Fibroblast of mammary gland (primary cell): Measurements from ENCODE around the gene DSCAML1.

ENCODE experiments used
- DNase-seq: peaks from one replicate; pipeline ENCODE4 v3.0.0-alpha.2; 2010; ENCODE audit warnings: low read depth
- H3K4me3 ChIP-seq: 2 replicates; pipeline ENCODE4 v1.5.1; 2011; ENCODE audit warnings: low read depth, mild to moderate bottlenecking, low read length, moderate library complexity; ENCODE audit not compliant: control insufficient read depth
- CTCF ChIP-seq: conservative IDR thresholded peaks from 2 replicates; pipeline ENCODE4 v1.5.1; 2011; ENCODE audit warnings: low read depth, low read length, inconsistent platforms; ENCODE audit not compliant: control insufficient read depth, insufficient read depth

Gene DSCAML1

DNA sequence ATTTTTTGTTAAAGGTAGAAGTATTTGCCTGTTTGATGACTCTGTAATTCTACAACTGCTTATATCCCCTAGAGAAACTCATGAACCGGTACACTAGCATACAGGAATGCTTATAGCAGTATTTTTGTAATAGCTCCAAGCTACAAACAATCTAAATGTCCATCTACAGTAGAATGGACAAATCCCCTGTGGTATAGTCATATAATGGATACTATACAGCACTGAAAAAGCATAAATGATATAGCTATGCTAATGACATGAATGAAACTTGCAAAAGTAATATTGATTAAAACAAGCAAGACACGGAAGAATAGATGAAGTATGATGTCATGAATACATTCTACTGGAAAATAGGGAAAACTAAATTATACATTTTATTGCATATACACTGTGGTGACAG is 326.4 kb downstream of the DSCAML1 start:
- TF ChIP-seq CTCF = no peak
- no peak overlapping the region for H3K4me3 ChIP-seq
- no peak for DNase-seq

DNA sequence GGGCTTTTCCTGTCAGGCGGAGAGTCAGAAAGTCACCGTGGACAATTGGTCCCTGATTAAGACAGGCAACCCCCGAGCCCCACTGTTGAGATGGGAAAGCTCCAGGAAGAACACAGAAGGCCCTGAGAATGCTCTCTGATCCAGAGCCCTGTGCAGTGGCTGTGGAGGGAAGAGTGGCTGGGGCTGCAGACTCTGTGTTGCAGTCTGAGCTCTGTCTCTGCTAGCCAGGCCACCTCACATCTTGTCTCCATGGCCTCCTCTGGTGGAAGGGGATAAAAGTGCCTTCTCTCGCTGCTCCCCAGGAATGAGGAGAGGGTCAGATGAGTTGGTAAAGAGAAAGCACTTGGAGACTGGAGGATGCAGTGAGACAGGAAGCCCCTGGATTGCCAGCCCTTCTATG is 328.1 kb downstream of the DSCAML1 start:
- H3K4me3 ChIP-seq = no peak overlapping the region
- TF ChIP-seq CTCF = no peak

DNA sequence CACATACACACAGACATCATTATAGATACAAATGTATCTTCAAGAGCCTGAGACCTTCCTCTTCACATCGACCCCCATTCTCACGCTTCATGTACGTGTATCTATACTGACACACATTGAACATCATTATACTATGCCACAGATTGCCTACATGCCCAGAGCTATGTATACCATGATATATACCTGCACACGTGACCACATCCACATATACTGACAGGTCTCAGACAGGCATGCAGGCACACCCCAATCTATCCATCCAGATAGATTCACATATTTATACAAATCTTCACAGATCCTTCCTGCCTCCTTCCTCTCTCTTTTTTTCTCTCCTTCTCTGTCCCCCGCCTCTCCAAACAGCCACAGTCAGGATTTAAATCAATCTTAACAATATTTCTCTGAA is 329.2 kb downstream of the DSCAML1 start:
- DNase-seq = no peak
- TF ChIP-seq CTCF = no peak

More for the DNA sequence above, 328.1 kb downstream of the DSCAML1 start:
- no peak for DNase-seq

DNA sequence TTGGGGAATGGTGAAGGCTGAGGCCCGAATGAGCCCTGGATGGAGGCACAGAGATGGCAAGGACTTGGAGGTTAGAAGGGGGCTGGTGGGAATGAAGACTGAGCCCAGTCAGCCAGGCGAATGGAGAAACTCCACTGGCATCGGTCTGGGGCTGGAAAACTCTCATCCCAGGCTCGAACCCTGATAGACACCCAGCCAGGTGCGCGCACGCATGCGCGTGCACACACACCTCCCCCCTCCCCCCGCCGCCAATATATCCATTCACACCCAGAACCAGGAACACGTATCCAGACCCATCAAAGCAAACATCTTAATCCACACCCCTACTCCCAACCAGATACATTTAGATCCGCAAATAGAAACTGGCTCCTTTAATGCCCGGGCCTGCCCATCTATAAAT is 330.1 kb downstream of the DSCAML1 start:
- no peak for DNase-seq
- H3K4me3 ChIP-seq = no peak overlapping the region
- no peak for TF ChIP-seq CTCF

More for the DNA sequence above, 329.2 kb downstream of the DSCAML1 start:
- H3K4me3 ChIP-seq = no peak overlapping the region

DNA sequence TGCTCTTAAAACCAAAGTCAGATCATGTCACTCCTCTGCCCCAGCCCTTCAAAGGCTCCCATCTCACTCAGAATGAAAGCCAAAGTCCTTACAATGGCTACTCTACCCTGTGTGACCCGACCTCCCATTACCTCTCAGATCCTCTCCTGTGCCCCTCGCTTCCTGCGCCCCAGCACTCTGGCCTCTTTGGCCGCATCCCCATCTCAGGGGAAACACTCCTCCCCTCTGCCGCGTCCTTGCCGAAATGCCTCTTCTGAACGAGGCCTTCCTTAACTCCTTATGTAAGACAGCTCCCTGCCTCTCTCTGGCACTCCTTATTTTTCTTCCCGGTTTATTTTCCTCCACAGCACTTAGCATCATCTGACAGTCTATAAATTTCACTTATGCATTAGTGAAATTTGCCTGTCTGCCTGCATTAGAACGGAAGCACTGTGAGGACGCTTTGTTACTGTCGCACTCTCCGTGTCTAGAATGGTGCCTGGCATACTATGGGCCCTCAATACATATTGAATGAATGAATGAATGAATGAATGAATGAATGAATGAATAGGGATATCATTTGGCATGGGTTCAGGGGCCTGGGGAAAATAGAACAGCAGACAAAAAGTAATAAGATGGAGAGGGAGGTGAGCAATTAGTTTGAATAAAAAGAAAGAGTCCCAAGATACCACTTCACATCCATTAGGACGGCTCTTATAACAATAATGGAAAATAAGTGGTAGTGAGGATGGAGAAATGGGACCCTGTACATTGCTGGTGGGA is 331.6 kb downstream of the DSCAML1 start:
- no peak for TF ChIP-seq CTCF
- no peak for DNase-seq
- no peak overlapping the region for H3K4me3 ChIP-seq

GRCh38 chr11:117464778-117465177 is 332.2 kb downstream of the DSCAML1 start:
- no peak for TF ChIP-seq CTCF
- no peak for DNase-seq

More at GRCh38 chr11:117464778-117465177, 332.2 kb downstream of the DSCAML1 start:
- H3K4me3 ChIP-seq = no peak overlapping the region
